Measurements from ENCODE around the gene GBX2. TPM values are rescaled to one million over a fixed set of nuclear protein-coding genes. Genes with fewer than 3 reads are reported as not detected.
"Not testable (repeated sequence)": the region's sequence is repeated elsewhere in the genome, so short reads cannot be mapped to it uniquely, and the experiment has no call there.

The GBX2 gene
- total RNA-seq, 2 donors from 2014 or later: not detected

GRCh38 chr2:236143811-236144210 is 24.4 kb downstream of the GBX2 start:
- peaks cover 29% of the 10 kb centered on the region for H3K27me3 Mint-ChIP-seq (ENCODE audit: low read depth)
- no peak for DNase-seq
- H3K36me3 Mint-ChIP-seq (ENCODE audit: insufficient read depth in 2 of 2): no peaks in the 10 kb centered on the region
- H3K27ac Mint-ChIP-seq: no peak overlapping the region
- peaks cover 0 to 2% of the 10 kb centered on the region in 2 donors for H3K9me3 Mint-ChIP-seq
- no peak for ATAC-seq (replicated peaks in 1 of 2)
- no peaks in the 10 kb centered on the region for H3K4me1 Mint-ChIP-seq (ENCODE audit: low read depth)
- no peak overlapping the region for H3K4me3 Mint-ChIP-seq

DNA sequence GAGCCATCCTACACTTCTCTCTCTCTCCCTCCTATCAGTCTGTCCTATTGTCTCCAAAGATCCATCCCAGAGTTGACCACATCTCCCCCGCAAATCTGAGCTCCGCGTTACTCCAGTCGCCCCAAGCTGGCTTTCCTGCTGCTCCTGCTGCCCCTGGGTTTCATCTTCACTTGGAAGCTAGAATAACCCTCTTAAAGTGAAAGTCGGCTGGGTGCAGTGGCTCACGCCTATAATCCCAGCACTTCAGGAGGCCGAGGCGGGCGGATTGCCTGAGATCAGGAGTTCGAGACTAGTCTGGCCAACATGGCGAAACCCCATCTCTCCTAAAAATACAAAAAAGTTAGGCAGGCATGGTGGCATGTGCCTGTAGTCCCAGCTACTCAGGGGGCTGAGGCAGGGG is 26.6 kb downstream of the GBX2 start:
- H3K4me1 Mint-ChIP-seq (ENCODE audit: low read depth); H3K36me3 Mint-ChIP-seq (ENCODE audit: insufficient read depth in 2 of 2); DNase-seq; ATAC-seq (replicated peaks in 1 of 2); H3K4me3 Mint-ChIP-seq; H3K9me3 Mint-ChIP-seq; H3K27ac Mint-ChIP-seq: not testable (repeated sequence)
- peaks cover 29% of the 10 kb centered on the region for H3K27me3 Mint-ChIP-seq (ENCODE audit: low read depth)

GRCh38 chr2:236137066-236137465 is 31.1 kb downstream of the GBX2 start:
- H3K36me3 Mint-ChIP-seq (ENCODE audit: insufficient read depth in 2 of 2): no peaks in the 10 kb centered on the region
- no peak for DNase-seq
- no peak overlapping the region for H3K4me3 Mint-ChIP-seq
- no peaks in the 10 kb centered on the region for H3K9me3 Mint-ChIP-seq
- H3K4me1 Mint-ChIP-seq (ENCODE audit: low read depth): no peaks in the 10 kb centered on the region
- ATAC-seq (replicated peaks in 1 of 2): no peak
- no peak overlapping the region for H3K27ac Mint-ChIP-seq
- H3K27me3 Mint-ChIP-seq (ENCODE audit: low read depth): peaks cover 10% of the 10 kb centered on the region

GRCh38 chr2:236136538-236136937 is 31.6 kb downstream of the GBX2 start:
- ATAC-seq (replicated peaks in 1 of 2): no peak
- Mint-ChIP-seq H3K27ac (no peak overlapping the region), H3K9me3 (no peaks in the 10 kb centered on the region), H3K4me3 (no peak overlapping the region), H3K4me1 (ENCODE audit: low read depth) (no peaks in the 10 kb centered on the region), H3K36me3 (ENCODE audit: insufficient read depth in 2 of 2) (no peaks in the 10 kb centered on the region), H3K27me3 (ENCODE audit: low read depth) (peaks cover 8% of the 10 kb centered on the region)
- no peak for DNase-seq

- H3K4me1 Mint-ChIP-seq (ENCODE audit: low read depth): no peaks in the 10 kb centered on the region
- H3K36me3 Mint-ChIP-seq (ENCODE audit: insufficient read depth in 2 of 2): no peaks in the 10 kb centered on the region
- H3K27me3 Mint-ChIP-seq (ENCODE audit: low read depth): no peaks in the 10 kb centered on the region
- DNase-seq (no peak), ATAC-seq (replicated peaks in 1 of 2) (no peak)
- H3K4me3 Mint-ChIP-seq: no peak overlapping the region
- no peak overlapping the region for H3K27ac Mint-ChIP-seq
- no peaks in the 10 kb centered on the region for H3K9me3 Mint-ChIP-seq
These were observed 34.7 kb downstream of the GBX2 start for GRCh38 chr2:236133410-236134012.

GRCh38 chr2:236131073-236131692 is 37.0 kb downstream of the GBX2 start:
- H3K4me3 Mint-ChIP-seq: no peak overlapping the region
- no peaks in the 10 kb centered on the region for H3K4me1 Mint-ChIP-seq (ENCODE audit: low read depth)
- H3K9me3 Mint-ChIP-seq: no peaks in the 10 kb centered on the region
- no peaks in the 10 kb centered on the region for H3K27me3 Mint-ChIP-seq (ENCODE audit: low read depth)
- ATAC-seq (replicated peaks in 1 of 2): no peak
- no peak for DNase-seq
- H3K27ac Mint-ChIP-seq: no peak overlapping the region
- no peaks in the 10 kb centered on the region for H3K36me3 Mint-ChIP-seq (ENCODE audit: insufficient read depth in 2 of 2)

- Mint-ChIP-seq H3K9me3 (no peaks in the 10 kb centered on the region), H3K4me1 (ENCODE audit: low read depth) (no peaks in the 10 kb centered on the region), H3K4me3 (no peak overlapping the region), H3K27me3 (ENCODE audit: low read depth) (no peaks in the 10 kb centered on the region), H3K36me3 (ENCODE audit: insufficient read depth in 2 of 2) (no peaks in the 10 kb centered on the region), H3K27ac (no peak overlapping the region)
- no peak for DNase-seq
- no peak for ATAC-seq (replicated peaks in 1 of 2)
These were observed 37.7 kb downstream of the GBX2 start for GRCh38 chr2:236130349-236130998.

- Mint-ChIP-seq H3K27me3 (ENCODE audit: low read depth) (no peaks in the 10 kb centered on the region), H3K4me1 (ENCODE audit: low read depth) (no peaks in the 10 kb centered on the region), H3K36me3 (ENCODE audit: insufficient read depth in 2 of 2) (no peaks in the 10 kb centered on the region), H3K4me3 (no peak overlapping the region), H3K27ac (no peak overlapping the region), H3K9me3 (no peaks in the 10 kb centered on the region)
- ATAC-seq (replicated peaks in 1 of 2) (no peak), DNase-seq (no peak)
These were observed 38.3 kb downstream of the GBX2 start for GRCh38 chr2:236129935-236130334.

GRCh38 chr2:236128321-236128720 is 39.9 kb downstream of the GBX2 start:
- H3K4me1 Mint-ChIP-seq (ENCODE audit: low read depth): no peaks in the 10 kb centered on the region

DNA sequence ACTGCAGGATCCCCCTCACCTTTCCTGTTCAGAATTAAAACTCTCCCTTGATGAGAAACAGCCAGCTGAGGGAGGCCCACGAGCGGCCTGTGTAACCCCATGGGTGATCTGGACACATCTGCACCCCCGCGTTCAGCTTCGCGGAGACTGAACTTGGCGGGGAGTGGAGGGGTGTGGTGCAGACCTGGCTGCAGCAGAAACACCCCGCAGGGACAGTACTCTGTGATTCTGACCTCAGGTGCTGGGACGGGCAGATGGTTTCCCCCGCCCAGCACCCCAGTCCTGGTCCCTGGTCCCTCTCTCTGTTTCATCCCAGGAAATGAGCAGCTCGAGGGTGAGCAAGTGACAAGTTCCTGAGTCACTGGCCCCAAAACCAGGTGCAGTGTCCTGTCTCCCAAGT is 41.2 kb downstream of the GBX2 start:
- Mint-ChIP-seq H3K27me3 (ENCODE audit: low read depth) (no peaks in the 10 kb centered on the region), H3K27ac (no peak overlapping the region), H3K9me3 (no peaks in the 10 kb centered on the region), H3K4me1 (ENCODE audit: low read depth) (no peaks in the 10 kb centered on the region), H3K36me3 (ENCODE audit: insufficient read depth in 2 of 2) (no peaks in the 10 kb centered on the region), H3K4me3 (no peak overlapping the region)
- DNase-seq: no peak
- no peak for ATAC-seq (replicated peaks in 1 of 2)

More at GRCh38 chr2:236128321-236128720, 39.9 kb downstream of the GBX2 start:
- Mint-ChIP-seq H3K27me3 (ENCODE audit: low read depth) (no peaks in the 10 kb centered on the region), H3K27ac (no peak overlapping the region), H3K4me3 (no peak overlapping the region), H3K36me3 (ENCODE audit: insufficient read depth in 2 of 2) (no peaks in the 10 kb centered on the region), H3K9me3 (no peaks in the 10 kb centered on the region)
- ATAC-seq (replicated peaks in 1 of 2): no peak
- DNase-seq: no peak

DNA sequence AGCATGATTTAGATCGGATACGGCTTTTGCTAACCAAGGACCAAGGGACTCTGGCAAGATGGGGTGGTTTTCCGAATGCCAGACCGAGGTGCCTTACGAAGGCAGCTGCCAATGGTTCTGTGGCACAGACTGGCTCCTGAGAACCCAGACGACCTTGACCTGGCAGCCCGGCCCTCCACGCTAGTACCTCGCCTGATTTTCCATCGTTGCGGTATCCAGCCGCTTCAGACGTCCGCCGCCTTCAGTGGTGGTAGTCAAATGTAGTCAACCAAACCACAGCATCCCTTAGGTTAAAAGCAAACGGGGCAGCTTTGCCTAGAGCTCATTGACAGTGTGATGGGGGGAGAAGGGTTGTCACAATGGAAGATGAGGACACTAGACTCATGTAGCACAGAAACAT is 42.6 kb downstream of the GBX2 start:
- Mint-ChIP-seq H3K36me3 (ENCODE audit: insufficient read depth in 2 of 2) (no peaks in the 10 kb centered on the region), H3K4me1 (ENCODE audit: low read depth) (no peaks in the 10 kb centered on the region), H3K9me3 (no peaks in the 10 kb centered on the region), H3K4me3 (no peak overlapping the region), H3K27me3 (ENCODE audit: low read depth) (no peaks in the 10 kb centered on the region), H3K27ac (no peak overlapping the region)
- no peak for DNase-seq
- ATAC-seq (replicated peaks in 1 of 2): no peak

- no peak for ATAC-seq (replicated peaks in 1 of 2)
- Mint-ChIP-seq H3K4me1 (ENCODE audit: low read depth) (no peaks in the 10 kb centered on the region), H3K4me3 (no peak overlapping the region), H3K9me3 (no peaks in the 10 kb centered on the region), H3K27me3 (ENCODE audit: low read depth) (peaks cover under 1% of the 10 kb centered on the region), H3K27ac (no peak overlapping the region), H3K36me3 (ENCODE audit: insufficient read depth in 2 of 2) (no peaks in the 10 kb centered on the region)
- no peak for DNase-seq
These were observed 43.8 kb downstream of the GBX2 start for GRCh38 chr2:236124182-236124893.

GRCh38 chr2:236123716-236124115 is 44.5 kb downstream of the GBX2 start:
- Mint-ChIP-seq H3K36me3 (ENCODE audit: insufficient read depth in 2 of 2) (no peaks in the 10 kb centered on the region), H3K9me3 (no peaks in the 10 kb centered on the region), H3K4me1 (ENCODE audit: low read depth) (no peaks in the 10 kb centered on the region), H3K4me3 (no peak overlapping the region), H3K27me3 (ENCODE audit: low read depth) (peaks cover 7% of the 10 kb centered on the region), H3K27ac (no peak overlapping the region)
- no peak for ATAC-seq (replicated peaks in 1 of 2)
- no peak for DNase-seq

Measured in activated T-cell treated with anti-CD3 and anti-CD28 coated beads, Interleukin-2, amount 50 U/mL, for 72 hours (primary cell).